ENCODE data around the gene MYOM3.

Gene MYOM3

GRCh38 chr1:24138476-24139221 is 26.7 kb upstream of the MYOM3 start:
- Histone ChIP-seq H4K20me1 (ENCODE audit: insufficient read depth, low read length) (no peaks in the 10 kb centered on the region), H3F3A (ENCODE audit: insufficient read depth, low read length) (no peaks in the 10 kb centered on the region), H2AFZ (ENCODE audit: low read length) (no peak overlapping the region), H3K9ac (ENCODE audit: low read length) (no peak overlapping the region), H3K4me1 (ENCODE audit: low read length) (peaks cover 6% of the 10 kb centered on the region; the same call in 1 of the 2 replicates), H3K36me3 (replicated peaks; ENCODE audit: insufficient read depth, low read length) (no peaks in the 10 kb centered on the region), H3K4me3 (ENCODE audit: low read length) (no peak overlapping the region), H3K4me2 (ENCODE audit: low read depth, low read length) (no peak overlapping the region), H3K27ac (ENCODE audit: low read length) (no peak overlapping the region), H3K27me3 (replicated peaks; ENCODE audit: insufficient read depth, low read length) (no peaks in the 10 kb centered on the region), H3K9me2 (replicated peaks; ENCODE audit: insufficient read depth, low read length) (no peaks in the 10 kb centered on the region), H3K9me3 (replicated peaks; ENCODE audit: insufficient read depth, low read length) (no peaks in the 10 kb centered on the region), H3K79me2 (ENCODE audit: low read length) (peaks cover 10% of the 10 kb centered on the region)
- DNase-seq, result no peak
- TF ChIP-seq EZH2phosphoT487 (IDR thresholded peaks at IDR 0.05; ENCODE audit: low read length) (no peak), EZH2 (optimal IDR thresholded peaks at IDR 0.05; ENCODE audit: low read depth, low read length) (no peak), CTCF (IDR thresholded peaks at IDR 0.05; ENCODE audit: low read length) (no peak)

GRCh38 chr1:24136956-24137539 is 25.1 kb upstream of the MYOM3 start:
- Histone ChIP-seq H3K27me3 (replicated peaks; ENCODE audit: insufficient read depth, low read length) (no peaks in the 10 kb centered on the region), H3K36me3 (replicated peaks; ENCODE audit: insufficient read depth, low read length) (no peaks in the 10 kb centered on the region), H3K9me2 (replicated peaks; ENCODE audit: insufficient read depth, low read length) (no peaks in the 10 kb centered on the region), H3K4me2 (ENCODE audit: low read depth, low read length) (no peak overlapping the region), H3K9me3 (replicated peaks; ENCODE audit: insufficient read depth, low read length) (no peaks in the 10 kb centered on the region), H4K20me1 (ENCODE audit: insufficient read depth, low read length) (no peaks in the 10 kb centered on the region), H2AFZ (ENCODE audit: low read length) (no peak overlapping the region), H3K79me2 (ENCODE audit: low read length) (peaks cover 6% of the 10 kb centered on the region), H3K9ac (ENCODE audit: low read length) (no peak overlapping the region), H3K27ac (ENCODE audit: low read length) (no peak overlapping the region), H3K4me1 (ENCODE audit: low read length) (peaks cover 3% of the 10 kb centered on the region; the same call in 1 of the 2 replicates), H3K4me3 (ENCODE audit: low read length) (no peak overlapping the region), H3F3A (ENCODE audit: insufficient read depth, low read length) (no peaks in the 10 kb centered on the region)
- DNase-seq, result no peak
- no peak for TF ChIP-seq CTCF (IDR thresholded peaks at IDR 0.05; ENCODE audit: low read length)
- no peak for TF ChIP-seq EZH2 (optimal IDR thresholded peaks at IDR 0.05; ENCODE audit: low read depth, low read length)
- no peak for TF ChIP-seq EZH2phosphoT487 (IDR thresholded peaks at IDR 0.05; ENCODE audit: low read length)

- no peaks in the 10 kb centered on the region for H3K9me3 ChIP-seq (replicated peaks; ENCODE audit: insufficient read depth, low read length)
- no peaks in the 10 kb centered on the region for H3K4me1 ChIP-seq (ENCODE audit: low read length)
- no peaks in the 10 kb centered on the region for H3K27me3 ChIP-seq (replicated peaks; ENCODE audit: insufficient read depth, low read length)
- DNase-seq, result no peak
- TF ChIP-seq CTCF (IDR thresholded peaks at IDR 0.05; ENCODE audit: low read length) (no peak), EZH2 (optimal IDR thresholded peaks at IDR 0.05; ENCODE audit: low read depth, low read length) (no peak), EZH2phosphoT487 (IDR thresholded peaks at IDR 0.05; ENCODE audit: low read length) (no peak)
- H2AFZ ChIP-seq (ENCODE audit: low read length), result no peak overlapping the region
- no peak overlapping the region for H3K27ac ChIP-seq (ENCODE audit: low read length)
- H4K20me1 ChIP-seq (ENCODE audit: insufficient read depth, low read length), result no peaks in the 10 kb centered on the region
- no peaks in the 10 kb centered on the region for H3F3A ChIP-seq (ENCODE audit: insufficient read depth, low read length)
- H3K9ac ChIP-seq (ENCODE audit: low read length), result no peak overlapping the region
- no peaks in the 10 kb centered on the region for H3K9me2 ChIP-seq (replicated peaks; ENCODE audit: insufficient read depth, low read length)
- no peaks in the 10 kb centered on the region for H3K79me2 ChIP-seq (ENCODE audit: low read length)
- H3K4me3 ChIP-seq (ENCODE audit: low read length), result no peak overlapping the region
- no peak overlapping the region for H3K4me2 ChIP-seq (ENCODE audit: low read depth, low read length)
- no peaks in the 10 kb centered on the region for H3K36me3 ChIP-seq (replicated peaks; ENCODE audit: insufficient read depth, low read length)
Measured at GRCh38 chr1:24134376-24134775, 22.4 kb upstream of the MYOM3 start.
